Activated CD8-positive, alpha-beta T cell treated with anti-CD3 and anti-CD28 coated beads, Interleukin-2, amount 10 ng/mL, durations not matched to agents 7 days and 5 days (primary cell): Measurements from ENCODE around the gene MZT2B. TPM values are rescaled to one million over a fixed set of nuclear protein-coding genes. Genes with fewer than 3 reads are reported as not detected.
"Not testable (repeated sequence)": the region's sequence is repeated elsewhere in the genome, so short reads cannot be mapped to it uniquely, and the experiment has no call there.

Experiments
- ATAC-seq: fragments of 150-1000 bp; cut with Tn5 transposase; one replicate; pipeline ENCODE4 v1.10.0; 2021; ENCODE audit warnings: moderate library complexity
- CTCF ChIA-PET: fragments of 350-600 bp; sonication (Branson Sonifier 250); formaldehyde crosslinking; loops from one replicate; lab custom pipeline; 2021; ENCODE audit warnings: antibody characterized with exemption; lab: Charles Lee
- POLR2A ChIA-PET: fragments of 350-600 bp; sonication (Branson Sonifier 250); formaldehyde crosslinking; loops from one replicate; lab custom pipeline; 2021; ENCODE audit warnings: antibody characterized with exemption; lab: Charles Lee
- DNase-seq: peaks from one replicate; pipeline ENCODE4 v3.0.0-alpha.2; 2020
- H3K27ac Mint-ChIP-seq: one replicate; pipeline ENCODE4 v1.8.0; 2021; ENCODE audit warnings: mild to moderate bottlenecking, mixed read lengths
- H3K27me3 Mint-ChIP-seq: one replicate; pipeline ENCODE4 v1.8.0; 2021; ENCODE audit warnings: low read depth, mixed read lengths
- H3K36me3 Mint-ChIP-seq: one replicate; pipeline ENCODE4 v1.8.0; 2021; ENCODE audit warnings: low read depth, mixed read lengths
- H3K4me1 Mint-ChIP-seq: one replicate; pipeline ENCODE4 v1.8.0; 2021; ENCODE audit warnings: low read depth, mixed read lengths
- H3K4me3 Mint-ChIP-seq: one replicate; pipeline ENCODE4 v1.8.0; 2021; ENCODE audit warnings: mild to moderate bottlenecking, mixed read lengths
- H3K9me3 Mint-ChIP-seq: one replicate; pipeline ENCODE4 v1.8.0; 2022; ENCODE audit warnings: mixed read lengths; ENCODE audit not compliant: insufficient read depth
- total RNA-seq, 2 experiments: library from RNA; stranded (reverse); gene quantifications; one replicate each; pipeline ENCODE4 v1.2.3, GENCODE V29; 2021

The MZT2B gene
- total RNA-seq, 2 experiments from 2014 or later: 458 to 486 TPM

DNA sequence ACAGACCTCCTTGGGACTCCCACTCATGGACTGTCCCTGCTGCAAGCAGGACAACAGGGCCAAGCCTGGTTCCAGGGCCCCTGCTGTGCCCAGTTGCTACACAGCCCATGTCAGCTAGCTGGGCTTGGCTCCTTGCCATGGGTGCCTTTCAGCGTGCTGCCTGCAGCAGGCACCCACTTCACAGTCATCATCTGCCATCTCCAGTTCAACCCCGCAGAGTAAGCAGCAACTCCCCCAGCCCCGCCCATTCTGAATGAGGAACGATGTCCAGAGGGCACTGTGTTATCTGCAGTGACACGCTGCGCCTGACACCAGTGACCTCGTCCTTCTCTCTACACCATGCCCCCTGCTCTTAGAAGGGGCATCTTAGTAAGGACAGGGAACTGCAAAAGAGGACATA lies 20.5 kb downstream of the MZT2B start:
- H3K27me3 Mint-ChIP-seq, H3K27ac Mint-ChIP-seq, POLR2A ChIA-PET, H3K9me3 Mint-ChIP-seq, CTCF ChIA-PET, DNase-seq, ATAC-seq, H3K4me3 Mint-ChIP-seq, H3K36me3 Mint-ChIP-seq, H3K4me1 Mint-ChIP-seq: not testable (repeated sequence)

DNA sequence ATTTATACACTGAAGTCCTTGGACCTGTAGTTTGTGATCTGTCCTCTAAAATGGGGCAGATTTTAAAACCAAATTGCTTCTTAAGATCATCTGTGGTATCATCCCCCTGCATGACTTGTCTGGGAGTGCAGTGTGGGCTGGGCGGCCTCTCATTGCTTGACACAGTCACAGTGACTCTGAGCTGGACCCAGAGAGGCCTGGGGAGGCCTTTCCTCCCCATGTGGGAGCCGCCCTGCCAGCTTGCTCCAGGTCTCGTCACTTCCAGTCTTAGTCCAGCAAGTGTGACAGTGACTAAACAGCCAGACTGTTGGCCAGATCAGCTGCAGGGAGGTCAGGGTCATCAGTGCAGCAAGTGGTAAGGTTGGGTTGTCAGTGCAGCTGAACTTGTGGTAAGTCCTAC lies 21.1 kb downstream of the MZT2B start:
- H3K36me3 Mint-ChIP-seq, H3K27ac Mint-ChIP-seq, CTCF ChIA-PET, DNase-seq, POLR2A ChIA-PET, H3K4me1 Mint-ChIP-seq, ATAC-seq, H3K4me3 Mint-ChIP-seq, H3K27me3 Mint-ChIP-seq, H3K9me3 Mint-ChIP-seq: not testable (repeated sequence)

DNA sequence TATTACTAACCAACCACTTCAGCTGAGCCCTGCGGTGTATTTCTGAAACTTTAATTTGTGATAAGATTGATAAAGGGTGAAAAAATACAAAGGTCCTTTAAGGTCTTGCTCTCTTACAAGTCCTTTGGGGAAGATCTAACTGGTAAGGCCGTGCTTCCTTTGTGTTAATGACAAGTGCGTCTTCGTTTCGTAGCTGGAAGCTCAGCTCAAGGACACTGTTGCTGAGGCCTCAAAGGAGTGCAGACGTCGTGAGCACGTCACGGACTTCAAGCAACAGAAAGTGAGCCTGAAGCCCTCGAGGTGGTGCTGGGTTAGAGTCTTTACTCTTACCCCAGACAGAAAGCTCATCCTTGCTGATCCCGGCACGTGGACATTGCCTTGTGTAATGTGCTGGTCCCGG lies 25.0 kb downstream of the MZT2B start:
- H3K4me3 Mint-ChIP-seq, H3K27ac Mint-ChIP-seq, ATAC-seq, H3K4me1 Mint-ChIP-seq, H3K36me3 Mint-ChIP-seq, CTCF ChIA-PET, DNase-seq, H3K27me3 Mint-ChIP-seq, POLR2A ChIA-PET, H3K9me3 Mint-ChIP-seq: not testable (repeated sequence)

DNA sequence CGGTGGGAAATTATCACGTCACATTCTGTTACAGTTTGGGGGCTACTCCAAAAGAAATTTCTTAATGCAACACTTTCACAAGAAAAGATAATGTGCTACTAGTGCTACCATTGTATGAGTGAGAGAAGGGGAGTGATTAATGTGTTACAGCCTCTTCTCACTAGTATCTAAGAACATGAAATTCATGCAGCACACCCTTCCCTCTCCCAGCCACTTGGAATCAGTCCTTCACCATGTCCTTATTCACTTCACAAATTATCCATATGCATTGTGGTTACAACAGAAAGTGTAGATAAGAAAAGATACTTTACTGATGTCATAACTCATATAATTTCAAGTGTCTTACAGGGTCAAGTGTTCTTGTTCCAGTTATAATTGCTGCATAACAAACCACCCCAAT lies 37.1 kb downstream of the MZT2B start:
- H3K27ac Mint-ChIP-seq, CTCF ChIA-PET, POLR2A ChIA-PET: not testable (repeated sequence)

DNA sequence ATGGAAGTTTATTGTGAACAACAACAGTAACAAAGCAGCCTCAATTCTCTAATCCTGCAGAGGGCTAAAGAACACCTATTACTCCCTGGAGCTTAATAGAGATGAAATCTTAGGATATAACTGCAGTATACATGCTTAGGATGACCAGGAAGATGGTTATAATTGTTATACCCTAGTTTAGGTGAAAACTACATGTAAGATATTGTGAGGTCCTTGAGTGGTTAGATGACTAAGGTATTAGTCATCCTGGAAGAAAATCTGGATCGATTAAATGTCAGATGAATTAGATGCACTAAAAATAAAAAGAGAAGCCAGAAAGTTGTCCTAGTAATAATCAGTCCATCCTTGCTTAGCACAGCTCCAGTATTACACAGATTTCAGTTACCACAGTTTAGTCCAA lies 38.4 kb downstream of the MZT2B start:
- CTCF ChIA-PET, ATAC-seq, H3K4me3 Mint-ChIP-seq, H3K36me3 Mint-ChIP-seq, H3K9me3 Mint-ChIP-seq, H3K27ac Mint-ChIP-seq, H3K4me1 Mint-ChIP-seq, DNase-seq, POLR2A ChIA-PET: not testable (repeated sequence)
- H3K27me3 Mint-ChIP-seq: peaks cover 12% of the 10 kb centered on the region

More for the DNA sequence above, 37.1 kb downstream of the MZT2B start:
- H3K4me1 Mint-ChIP-seq, H3K9me3 Mint-ChIP-seq, H3K4me3 Mint-ChIP-seq, ATAC-seq, DNase-seq, H3K36me3 Mint-ChIP-seq: not testable (repeated sequence)
- H3K27me3 Mint-ChIP-seq: peaks cover 16% of the 10 kb centered on the region

DNA sequence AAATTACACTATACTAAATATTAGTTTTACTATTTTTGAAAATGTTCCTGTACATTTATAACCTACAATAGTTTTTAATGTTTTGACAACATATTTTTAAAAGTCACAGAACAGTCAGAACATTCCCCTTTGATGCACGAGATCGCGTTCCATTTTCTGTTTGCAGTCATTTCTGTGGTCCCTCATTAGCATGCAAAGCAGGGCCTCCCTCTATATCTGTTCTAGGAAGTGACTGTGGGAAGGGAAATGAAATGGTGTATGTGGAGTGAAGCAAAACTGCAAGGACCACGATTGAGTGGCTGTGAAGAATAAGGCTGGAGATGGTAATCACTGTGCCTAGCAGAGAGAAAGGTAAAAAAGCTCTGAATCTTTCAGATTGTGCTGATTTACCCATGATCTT lies 40.5 kb downstream of the MZT2B start:
- H3K9me3 Mint-ChIP-seq, H3K27me3 Mint-ChIP-seq, H3K4me1 Mint-ChIP-seq, H3K36me3 Mint-ChIP-seq, POLR2A ChIA-PET, H3K27ac Mint-ChIP-seq, DNase-seq, ATAC-seq, CTCF ChIA-PET, H3K4me3 Mint-ChIP-seq: not testable (repeated sequence)

DNA sequence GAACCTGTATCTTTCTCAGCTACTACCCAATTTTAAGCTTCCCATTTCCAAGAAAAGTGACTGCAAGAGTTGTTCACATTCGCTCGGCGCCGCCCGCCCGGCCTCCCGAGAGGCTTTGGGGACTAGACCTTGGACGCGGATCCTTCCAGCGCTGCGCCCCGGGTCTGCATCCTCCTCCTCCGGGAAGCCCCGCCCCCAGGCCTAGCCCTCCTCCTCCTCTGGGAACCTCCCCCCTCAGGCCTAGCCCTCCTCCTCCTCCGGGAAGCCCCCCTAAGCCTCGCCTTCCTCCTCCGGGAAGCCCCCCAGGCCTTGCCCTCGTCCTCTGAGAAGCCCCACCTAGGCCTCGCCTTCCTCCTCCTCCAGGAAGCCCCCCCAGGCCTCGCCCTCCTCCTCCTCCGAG lies 45.9 kb downstream of the MZT2B start:
- H3K36me3 Mint-ChIP-seq, CTCF ChIA-PET, H3K9me3 Mint-ChIP-seq, H3K27me3 Mint-ChIP-seq, DNase-seq, H3K27ac Mint-ChIP-seq, H3K4me1 Mint-ChIP-seq, ATAC-seq, H3K4me3 Mint-ChIP-seq, POLR2A ChIA-PET: not testable (repeated sequence)

DNA sequence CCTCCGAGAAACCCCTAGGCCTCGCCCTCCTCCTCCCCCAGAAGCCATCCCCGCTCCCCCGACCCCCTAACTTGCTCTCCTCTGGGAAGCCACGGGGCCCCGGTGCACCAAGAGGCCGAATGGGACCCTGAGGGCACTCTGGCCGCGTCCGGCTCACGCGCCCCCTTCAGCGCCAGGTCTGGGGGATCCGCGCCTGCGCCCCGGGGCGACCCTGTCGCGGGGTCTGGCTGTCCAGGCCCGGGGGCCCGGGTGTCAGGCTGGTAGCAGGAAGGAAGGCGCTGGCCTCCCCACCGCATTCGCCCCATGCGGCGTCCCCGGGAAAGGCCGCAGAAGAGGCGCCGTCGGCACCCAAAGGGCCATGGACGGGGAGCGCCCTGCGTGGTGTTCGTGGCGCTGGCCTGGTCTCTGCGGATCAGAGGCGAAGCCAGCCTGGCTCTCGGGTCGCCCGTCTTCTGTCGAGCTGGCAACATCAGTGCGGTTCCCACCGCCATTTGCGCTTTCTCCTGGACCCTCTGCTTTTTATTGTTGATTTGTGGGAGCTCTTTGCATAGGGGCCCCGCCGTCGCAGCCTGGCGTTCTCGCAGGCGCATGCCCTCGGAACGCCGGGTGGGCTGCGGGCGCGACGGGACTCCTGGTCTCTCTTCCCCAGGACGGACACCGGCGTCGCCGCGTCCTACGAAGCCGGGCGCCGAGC lies 46.6 kb downstream of the MZT2B start:
- CTCF ChIA-PET, H3K27me3 Mint-ChIP-seq, H3K4me1 Mint-ChIP-seq, H3K27ac Mint-ChIP-seq, DNase-seq, H3K4me3 Mint-ChIP-seq, POLR2A ChIA-PET, H3K36me3 Mint-ChIP-seq, ATAC-seq, H3K9me3 Mint-ChIP-seq: not testable (repeated sequence)

DNA sequence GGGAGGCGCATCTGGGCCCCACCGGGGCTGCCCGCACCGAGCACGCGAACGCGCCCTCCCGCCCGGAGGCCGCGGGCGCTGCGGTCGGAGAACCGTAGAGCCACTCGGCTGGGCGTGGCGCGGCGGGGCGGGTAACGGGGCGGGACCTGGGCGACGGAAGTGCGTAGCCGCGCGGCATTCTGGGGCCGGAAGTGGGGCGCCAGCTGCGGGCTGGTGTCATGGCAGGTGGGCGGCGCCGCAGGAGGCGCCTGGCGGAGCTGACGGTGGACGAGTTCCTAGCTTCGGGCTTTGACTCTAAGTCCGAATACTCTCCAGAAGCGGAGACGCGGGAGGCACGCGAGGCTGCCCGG lies 47.1 kb downstream of the MZT2B start:
- H3K4me1 Mint-ChIP-seq, CTCF ChIA-PET: not testable (repeated sequence)

DNA sequence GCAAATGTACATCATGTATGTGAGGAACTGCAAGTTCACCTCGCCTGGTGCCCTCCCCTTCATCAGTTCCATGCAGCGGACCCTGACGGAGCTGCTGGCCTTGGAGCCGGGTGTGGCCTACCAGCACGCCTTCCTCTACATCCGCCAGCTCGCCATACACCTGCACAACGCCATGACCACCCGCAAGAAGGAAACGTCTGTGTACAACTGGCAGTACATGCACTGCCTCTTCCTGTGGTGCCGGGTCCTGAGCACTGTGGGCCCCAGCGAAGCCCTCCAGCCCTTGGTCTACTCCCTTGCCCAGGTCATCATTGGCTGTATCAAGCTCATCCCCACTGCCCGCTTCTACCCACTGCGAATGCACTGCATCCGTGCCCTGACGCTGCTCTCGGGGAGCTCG lies 48.3 kb downstream of the MZT2B start:
- DNase-seq, CTCF ChIA-PET, POLR2A ChIA-PET, H3K36me3 Mint-ChIP-seq, H3K27ac Mint-ChIP-seq, ATAC-seq, H3K27me3 Mint-ChIP-seq, H3K9me3 Mint-ChIP-seq, H3K4me1 Mint-ChIP-seq, H3K4me3 Mint-ChIP-seq: not testable (repeated sequence)

More for the DNA sequence above, 47.1 kb downstream of the MZT2B start:
- H3K4me3 Mint-ChIP-seq, ATAC-seq, POLR2A ChIA-PET, H3K27ac Mint-ChIP-seq, H3K9me3 Mint-ChIP-seq, H3K36me3 Mint-ChIP-seq, H3K27me3 Mint-ChIP-seq: not testable (repeated sequence)
- peak; percentile 25 for DNase-seq

DNA sequence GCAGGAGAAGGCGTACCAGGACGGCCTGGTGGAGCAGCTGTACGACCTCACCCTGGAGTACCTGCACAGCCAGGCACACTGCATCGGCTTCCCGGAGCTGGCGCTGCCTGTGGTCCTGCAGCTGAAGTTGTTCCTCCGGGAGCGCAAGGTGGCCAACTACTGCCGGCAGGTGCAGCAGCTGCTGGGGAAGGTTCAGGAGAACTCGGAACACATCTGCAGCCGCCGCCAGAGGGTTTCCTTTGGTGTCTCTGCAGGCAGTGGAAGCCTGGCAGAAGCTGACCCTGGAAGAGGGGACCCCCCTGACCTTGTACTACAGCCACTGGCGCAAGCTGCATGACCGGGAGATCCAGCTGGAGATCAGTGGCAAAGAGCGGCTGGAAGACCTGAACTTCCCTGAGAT lies 48.8 kb downstream of the MZT2B start:
- H3K4me3 Mint-ChIP-seq, H3K27me3 Mint-ChIP-seq, H3K36me3 Mint-ChIP-seq, ATAC-seq, H3K9me3 Mint-ChIP-seq, H3K4me1 Mint-ChIP-seq, H3K27ac Mint-ChIP-seq, DNase-seq, POLR2A ChIA-PET, CTCF ChIA-PET: not testable (repeated sequence)

DNA sequence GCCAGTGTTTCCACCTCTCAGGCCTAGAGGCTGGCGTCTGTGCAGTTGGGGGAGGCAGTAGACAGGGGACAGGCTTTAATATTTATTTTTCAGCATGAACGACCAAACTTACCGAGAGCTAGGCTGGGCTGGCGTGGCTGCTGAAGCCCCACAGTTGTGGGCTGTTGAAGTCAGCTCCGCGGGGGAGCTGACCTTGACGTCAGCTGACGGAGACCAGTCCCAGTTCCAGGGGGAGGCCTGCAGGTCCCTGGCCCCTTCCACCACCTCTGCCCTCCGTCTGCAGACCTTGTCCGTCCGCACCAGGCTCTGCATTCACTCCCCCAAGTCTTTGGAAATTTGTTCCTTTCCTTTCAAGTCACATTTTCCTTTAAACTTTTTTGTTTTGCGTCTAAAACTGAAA lies 49.6 kb downstream of the MZT2B start:
- no peak overlapping the region for H3K4me3 Mint-ChIP-seq
- ATAC-seq: no peak
- POLR2A ChIA-PET: no interaction called here
- H3K4me1 Mint-ChIP-seq: no peaks in the 10 kb centered on the region
- no peaks in the 10 kb centered on the region for H3K36me3 Mint-ChIP-seq
- no peak overlapping the region for H3K27ac Mint-ChIP-seq
- no peaks in the 10 kb centered on the region for H3K9me3 Mint-ChIP-seq
- CTCF ChIA-PET: no interaction called here
- DNase-seq: no peak
- peaks cover 3% of the 10 kb centered on the region for H3K27me3 Mint-ChIP-seq

DNA sequence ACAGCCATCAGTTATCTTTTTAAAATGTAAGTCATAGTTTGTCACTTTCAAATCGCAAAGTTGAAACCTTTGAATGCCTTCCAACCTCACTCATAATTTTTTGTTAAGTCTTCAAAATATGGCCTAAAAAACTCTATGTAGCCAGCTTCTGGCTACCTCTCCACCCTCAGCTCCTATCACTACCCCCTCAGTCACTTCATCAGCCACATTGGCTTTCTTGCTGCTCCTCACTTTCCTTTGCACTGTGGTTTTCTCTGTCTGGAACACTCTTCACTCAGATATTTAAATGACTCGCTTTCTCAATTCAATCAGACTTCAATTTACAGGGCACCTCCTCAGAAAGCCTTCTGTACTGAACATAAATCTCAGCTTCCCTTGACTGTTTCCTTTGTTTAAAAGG lies 51.0 kb downstream of the MZT2B start:
- H3K27ac Mint-ChIP-seq, CTCF ChIA-PET, H3K36me3 Mint-ChIP-seq, ATAC-seq, H3K4me1 Mint-ChIP-seq, H3K27me3 Mint-ChIP-seq, H3K9me3 Mint-ChIP-seq, DNase-seq, H3K4me3 Mint-ChIP-seq, POLR2A ChIA-PET: not testable (repeated sequence)
